GM12878 (cell line): ENCODE results near the gene RDH16.

Experiments
- CBX5 ChIP-seq: sonication (generic); IDR thresholded peaks from 2 replicates; pipeline ENCODE4 v1.6.1; 2016; ENCODE audit warnings: low read depth, moderate library complexity, mild to moderate bottlenecking, inconsistent platforms
- MYC ChIP-seq: IDR thresholded peaks from 2 replicates; pipeline ENCODE4 v1.6.1; 2011; ENCODE audit warnings: mild to moderate bottlenecking, low read length, moderate library complexity, inconsistent platforms; ENCODE audit not compliant: insufficient read depth, insufficient replicate concordance, insufficient read length, severe bottlenecking
- NFXL1 ChIP-seq: fragments of 450-650 bp; IDR thresholded peaks from 2 replicates; pipeline ENCODE4 v1.6.1; 2017; ENCODE audit warnings: antibody characterized with exemption, mild to moderate bottlenecking, borderline replicate concordance
- POLR2AphosphoS5 ChIP-seq: IDR thresholded peaks from 2 replicates; pipeline ENCODE4 v1.6.1; 2011; ENCODE audit warnings: mild to moderate bottlenecking, low read length, inconsistent platforms
- RAD21 ChIP-seq: IDR thresholded peaks from 2 replicates; pipeline ENCODE4 v1.6.1; 2011; ENCODE audit warnings: mild to moderate bottlenecking, low read depth, low read length, moderate library complexity; ENCODE audit not compliant: insufficient read depth
- TAF1 ChIP-seq: IDR thresholded peaks from 2 replicates; pipeline ENCODE4 v1.6.1; 2011; ENCODE audit warnings: mild to moderate bottlenecking, low read depth, low read length, borderline replicate concordance
- TF ChIP-seq, protein P1 (sequence below): IDR thresholded peaks from 2 replicates; pipeline ENCODE4 v1.6.1; 2012; ENCODE audit warnings: mild to moderate bottlenecking, low read depth, low read length

DNA sequence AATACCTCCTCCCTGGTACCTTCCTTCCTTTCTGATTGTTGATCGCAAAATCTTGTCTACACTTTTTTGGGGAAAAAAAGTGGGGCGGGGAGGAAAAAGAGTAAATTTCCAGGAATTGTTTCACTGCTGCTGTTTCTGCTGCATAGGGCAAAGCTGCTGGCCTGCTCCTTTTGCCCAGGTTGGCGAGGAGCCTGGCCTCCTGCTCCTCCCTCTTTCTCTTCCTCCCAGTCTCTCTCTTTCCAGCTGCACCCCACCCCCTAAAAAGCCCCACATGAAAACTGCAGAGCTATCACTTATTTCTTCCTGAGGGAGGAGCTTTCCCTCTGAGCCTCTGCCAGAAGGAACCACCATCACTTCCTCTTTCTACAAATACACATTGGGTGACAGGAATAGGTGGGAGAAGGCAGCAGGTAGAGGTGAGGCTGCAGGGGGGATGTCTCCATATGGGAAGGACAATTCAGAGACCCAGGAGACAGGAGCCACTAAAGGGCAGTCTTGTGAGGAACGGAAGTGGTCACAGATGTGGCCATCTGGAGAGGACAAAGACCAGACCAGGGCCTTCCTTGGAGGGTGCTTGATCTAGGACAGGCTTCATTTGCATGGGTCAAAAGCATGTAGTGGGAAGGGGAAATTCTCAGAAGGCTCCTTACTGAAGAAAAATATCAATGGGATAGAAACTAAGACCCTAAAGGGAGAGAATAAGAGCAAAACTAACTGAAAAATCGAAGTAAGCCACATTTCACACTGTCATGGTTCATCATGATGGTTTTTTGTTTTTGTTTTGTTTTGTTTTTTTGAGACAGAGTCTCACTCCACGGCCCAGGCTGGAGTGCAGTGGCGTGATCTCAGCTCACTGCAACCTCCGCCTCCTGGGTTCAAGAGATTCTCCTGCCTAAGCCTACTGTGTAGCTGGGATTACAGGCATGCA lies 34.2 kb upstream of the RDH16 start:
- TF ChIP-seq, protein P1, sequence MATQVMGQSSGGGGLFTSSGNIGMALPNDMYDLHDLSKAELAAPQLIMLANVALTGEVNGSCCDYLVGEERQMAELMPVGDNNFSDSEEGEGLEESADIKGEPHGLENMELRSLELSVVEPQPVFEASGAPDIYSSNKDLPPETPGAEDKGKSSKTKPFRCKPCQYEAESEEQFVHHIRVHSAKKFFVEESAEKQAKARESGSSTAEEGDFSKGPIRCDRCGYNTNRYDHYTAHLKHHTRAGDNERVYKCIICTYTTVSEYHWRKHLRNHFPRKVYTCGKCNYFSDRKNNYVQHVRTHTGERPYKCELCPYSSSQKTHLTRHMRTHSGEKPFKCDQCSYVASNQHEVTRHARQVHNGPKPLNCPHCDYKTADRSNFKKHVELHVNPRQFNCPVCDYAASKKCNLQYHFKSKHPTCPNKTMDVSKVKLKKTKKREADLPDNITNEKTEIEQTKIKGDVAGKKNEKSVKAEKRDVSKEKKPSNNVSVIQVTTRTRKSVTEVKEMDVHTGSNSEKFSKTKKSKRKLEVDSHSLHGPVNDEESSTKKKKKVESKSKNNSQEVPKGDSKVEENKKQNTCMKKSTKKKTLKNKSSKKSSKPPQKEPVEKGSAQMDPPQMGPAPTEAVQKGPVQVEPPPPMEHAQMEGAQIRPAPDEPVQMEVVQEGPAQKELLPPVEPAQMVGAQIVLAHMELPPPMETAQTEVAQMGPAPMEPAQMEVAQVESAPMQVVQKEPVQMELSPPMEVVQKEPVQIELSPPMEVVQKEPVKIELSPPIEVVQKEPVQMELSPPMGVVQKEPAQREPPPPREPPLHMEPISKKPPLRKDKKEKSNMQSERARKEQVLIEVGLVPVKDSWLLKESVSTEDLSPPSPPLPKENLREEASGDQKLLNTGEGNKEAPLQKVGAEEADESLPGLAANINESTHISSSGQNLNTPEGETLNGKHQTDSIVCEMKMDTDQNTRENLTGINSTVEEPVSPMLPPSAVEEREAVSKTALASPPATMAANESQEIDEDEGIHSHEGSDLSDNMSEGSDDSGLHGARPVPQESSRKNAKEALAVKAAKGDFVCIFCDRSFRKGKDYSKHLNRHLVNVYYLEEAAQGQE: no peak
- TF ChIP-seq RAD21 (no peak), MYC (no peak), CBX5 (no peak), NFXL1 (no peak), TAF1 (no peak), POLR2AphosphoS5 (no peak)
